NB4 (cell line): Measurements from ENCODE around the gene POLR2L.

Experiments
- MYC ChIP-seq: IDR thresholded peaks from 2 replicates; pipeline ENCODE4 v1.6.1; 2011; ENCODE audit warnings: low read depth, low read length
- POLR2A ChIP-seq: IDR thresholded peaks from 2 replicates; pipeline ENCODE4 v1.6.1; 2011; ENCODE audit warnings: mild to moderate bottlenecking; ENCODE audit not compliant: insufficient read length; ENCODE audit errors: extremely low read depth

GRCh38 chr11:792535-792821 is 49.9 kb downstream of the POLR2L start:
- no peak for TF ChIP-seq POLR2A
- TF ChIP-seq MYC: no peak
